BJ (cell line): ENCODE results near the gene CCDC71L. TPM values are rescaled to one million over a fixed set of nuclear protein-coding genes. Genes with fewer than 3 reads are reported as not detected.

Experiments used
- CTCF ChIA-PET: fragments of 350-600 bp; formaldehyde crosslinking; extraction: SDS; loops from one replicate; lab custom pipeline; 2021; ENCODE audit warnings: antibody characterized with exemption, inconsistent platforms; lab: Yijun Ruan, JAX
- POLR2A ChIA-PET: fragments of 300-600 bp; sonication (Branson Sonifier 250); formaldehyde crosslinking; extraction: SDS; loops from one replicate; lab custom pipeline; 2021; ENCODE audit warnings: antibody characterized with exemption; lab: Charles Lee
- DNase-seq: peaks from one replicate; pipeline ENCODE4 v3.0.0-alpha.2; 2011; ENCODE audit warnings: low read depth
- H3K27me3 ChIP-seq: 2 replicates; pipeline ENCODE4 v1.6.0; 2011; ENCODE audit warnings: low read length; ENCODE audit not compliant: control insufficient read depth, insufficient read depth
- H3K36me3 ChIP-seq: 2 replicates; pipeline ENCODE4 v1.5.1; 2011; ENCODE audit warnings: low read length; ENCODE audit not compliant: control insufficient read depth, insufficient read depth
- H3K4me3 ChIP-seq: 2 replicates; pipeline ENCODE4 v1.5.1; 2011; ENCODE audit warnings: low read depth, mild to moderate bottlenecking, control low read depth, low read length
- polyA plus RNA-seq: library from polyadenylated mRNA; depleted of rRNA; stranded (reverse); fragments of >200 nt; gene quantifications from 2 replicates; pipeline ENCODE4 v1.2.3, GENCODE V29; 2011
- TF ChIP-seq, protein P1 (sequence below): IDR thresholded peaks from 2 replicates; pipeline ENCODE4 v1.5.1; 2011; ENCODE audit warnings: low read depth, mild to moderate bottlenecking, control low read depth, inconsistent platforms, low read length, moderate library complexity; ENCODE audit not compliant: insufficient read depth

CCDC71L gene
- polyA plus RNA-seq, 1 experiment: 39.3 TPM

DNA sequence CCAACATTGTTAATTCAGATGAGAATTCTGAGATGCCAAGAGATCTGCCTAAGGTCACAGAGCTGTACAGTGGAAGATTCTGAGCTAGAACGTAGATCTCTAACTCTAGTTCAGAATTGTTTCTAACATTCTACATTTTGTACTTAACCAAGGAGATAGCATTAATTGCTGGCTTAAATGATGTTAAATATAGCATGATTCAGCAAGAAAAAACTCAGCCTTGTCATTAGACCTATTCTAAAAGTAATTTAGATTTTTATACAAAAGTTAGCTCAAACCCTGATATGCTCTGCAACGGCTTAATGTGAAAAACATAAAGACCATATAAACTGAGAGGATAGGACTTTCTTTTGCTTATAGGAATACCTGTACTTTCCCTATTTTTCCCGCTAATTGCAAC lies 3.4 kb upstream of the CCDC71L start:
- CTCF ChIA-PET: interaction anchor here (1.0 to 1.2 kb wide), 3 partner anchors 10 to 122 kb away, joined by 3 to 4 read pairs (median 3); no protein-coding TSS in a partner anchor
- Histone ChIP-seq H3K36me3 (no peaks in the 10 kb centered on the region), H3K4me3 (no peak overlapping the region), H3K27me3 (no peaks in the 10 kb centered on the region)
- no peak for DNase-seq
- TF ChIP-seq, protein P1, sequence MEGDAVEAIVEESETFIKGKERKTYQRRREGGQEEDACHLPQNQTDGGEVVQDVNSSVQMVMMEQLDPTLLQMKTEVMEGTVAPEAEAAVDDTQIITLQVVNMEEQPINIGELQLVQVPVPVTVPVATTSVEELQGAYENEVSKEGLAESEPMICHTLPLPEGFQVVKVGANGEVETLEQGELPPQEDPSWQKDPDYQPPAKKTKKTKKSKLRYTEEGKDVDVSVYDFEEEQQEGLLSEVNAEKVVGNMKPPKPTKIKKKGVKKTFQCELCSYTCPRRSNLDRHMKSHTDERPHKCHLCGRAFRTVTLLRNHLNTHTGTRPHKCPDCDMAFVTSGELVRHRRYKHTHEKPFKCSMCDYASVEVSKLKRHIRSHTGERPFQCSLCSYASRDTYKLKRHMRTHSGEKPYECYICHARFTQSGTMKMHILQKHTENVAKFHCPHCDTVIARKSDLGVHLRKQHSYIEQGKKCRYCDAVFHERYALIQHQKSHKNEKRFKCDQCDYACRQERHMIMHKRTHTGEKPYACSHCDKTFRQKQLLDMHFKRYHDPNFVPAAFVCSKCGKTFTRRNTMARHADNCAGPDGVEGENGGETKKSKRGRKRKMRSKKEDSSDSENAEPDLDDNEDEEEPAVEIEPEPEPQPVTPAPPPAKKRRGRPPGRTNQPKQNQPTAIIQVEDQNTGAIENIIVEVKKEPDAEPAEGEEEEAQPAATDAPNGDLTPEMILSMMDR: no peak
- POLR2A ChIA-PET: no interaction called here

DNA sequence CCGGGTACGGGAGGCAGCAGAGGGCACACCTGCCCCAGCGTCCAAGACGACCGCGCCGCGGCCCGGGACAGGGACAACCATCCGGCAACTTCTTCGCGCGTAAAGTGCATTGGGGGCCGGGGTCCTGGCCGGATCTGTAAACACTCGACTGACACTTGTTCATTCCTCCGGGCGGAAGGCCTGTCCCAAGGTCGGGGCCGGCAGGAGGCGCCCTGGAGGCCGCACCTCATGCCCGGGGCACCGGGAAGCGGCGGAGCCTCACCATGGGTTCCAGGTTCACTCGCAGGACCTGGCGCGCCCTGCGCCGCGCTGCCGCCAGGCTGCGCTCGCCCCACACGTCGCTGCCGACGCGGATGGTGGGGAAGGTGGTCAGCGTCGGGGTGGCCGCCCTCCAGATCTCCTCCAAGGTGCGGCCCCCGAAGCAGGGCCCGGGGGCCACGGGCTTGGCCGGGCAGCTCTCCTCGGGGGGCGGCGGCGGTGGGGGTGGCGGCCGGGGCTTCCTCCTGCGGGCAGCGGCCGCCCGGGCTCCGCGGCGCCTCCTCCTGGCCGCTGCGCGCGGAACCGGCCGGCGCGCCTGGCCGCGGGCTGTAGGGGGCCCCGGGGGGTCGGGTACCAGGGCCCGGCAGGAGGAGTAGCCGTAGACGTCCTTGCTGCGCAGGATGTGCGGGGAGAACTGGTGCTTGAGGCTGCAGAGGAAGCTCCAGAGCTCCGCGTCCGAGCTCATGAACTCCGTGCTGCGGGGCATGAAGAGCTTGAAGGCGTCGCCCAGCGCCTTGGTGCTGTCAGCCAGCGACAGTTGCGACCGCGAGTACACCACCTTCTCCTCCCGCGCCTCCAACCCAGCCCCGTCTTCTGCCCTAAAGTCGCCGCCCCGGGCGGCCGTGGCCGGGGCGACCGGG lies 746 bp downstream of the CCDC71L start:
- ChIA-PET POLR2A (interaction anchor here (0.5 to 1.8 kb wide), 4 partner anchors 117 to 510 kb away, joined by 3 to 6 read pairs (median 4); no protein-coding TSS in a partner anchor), CTCF (interaction anchor here (0.6 to 4.8 kb wide), 31 partner anchors 10 to 490 kb away, joined by 3 to 53 read pairs (median 5); no protein-coding TSS in a partner anchor)
- TF ChIP-seq, protein P1: peak; percentile 80
- H3K27me3 ChIP-seq: no peaks in the 10 kb centered on the region
- DNase-seq: no peak
- no peaks in the 10 kb centered on the region for H3K36me3 ChIP-seq
- peak overlapping the region; percentile 99 for H3K4me3 ChIP-seq

DNA sequence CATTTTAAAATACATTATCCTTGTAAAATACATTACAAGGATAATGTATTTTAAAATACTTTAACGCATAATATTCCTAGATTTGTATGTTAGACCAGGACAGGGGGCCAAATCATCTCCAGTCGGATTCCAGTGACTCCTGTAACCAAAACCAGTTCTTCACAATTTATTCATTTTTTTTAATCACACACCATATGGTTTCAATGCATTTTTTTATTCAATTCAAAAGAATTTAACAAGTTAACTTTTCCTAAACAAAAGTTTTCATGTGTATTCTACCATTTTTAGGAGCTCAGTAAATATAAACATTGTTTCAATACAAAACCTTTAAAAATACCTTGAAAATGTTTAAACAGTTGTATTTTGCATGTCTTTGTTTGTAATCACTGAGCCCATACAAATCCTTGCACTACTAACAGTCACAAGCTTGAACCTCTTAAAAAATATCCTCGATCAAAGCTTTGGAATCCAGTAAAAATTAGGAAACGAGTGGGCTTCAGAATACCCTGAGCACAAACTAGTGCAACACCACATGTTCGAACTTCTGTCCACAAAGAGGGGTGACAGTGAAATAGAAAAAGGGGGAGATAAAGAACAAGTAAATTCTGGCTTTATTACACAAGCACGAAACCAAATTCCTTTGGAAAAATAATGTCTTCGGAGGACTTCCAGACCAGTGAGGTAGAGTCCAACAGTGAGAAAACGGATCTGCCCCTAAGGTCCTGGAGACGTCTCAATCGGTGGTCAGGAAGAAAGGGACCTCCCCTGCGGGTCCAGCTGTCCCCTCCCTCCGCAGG lies 1.6 kb downstream of the CCDC71L start:
- Histone ChIP-seq H3K4me3 (peak overlapping the region; percentile 99), H3K36me3 (no peaks in the 10 kb centered on the region), H3K27me3 (no peaks in the 10 kb centered on the region)
- TF ChIP-seq, protein P1: no peak
- no peak for DNase-seq
- CTCF ChIA-PET: interaction anchor here (0.6 to 4.8 kb wide), 23 partner anchors 15 to 609 kb away, joined by 3 to 53 read pairs (median 6); partner anchors contain the start of gene NAMPT
- POLR2A ChIA-PET: interaction anchor here (1.1 to 1.8 kb wide), 2 partner anchors 117 to 173 kb away, joined by 6 read pairs; no protein-coding TSS in a partner anchor

DNA sequence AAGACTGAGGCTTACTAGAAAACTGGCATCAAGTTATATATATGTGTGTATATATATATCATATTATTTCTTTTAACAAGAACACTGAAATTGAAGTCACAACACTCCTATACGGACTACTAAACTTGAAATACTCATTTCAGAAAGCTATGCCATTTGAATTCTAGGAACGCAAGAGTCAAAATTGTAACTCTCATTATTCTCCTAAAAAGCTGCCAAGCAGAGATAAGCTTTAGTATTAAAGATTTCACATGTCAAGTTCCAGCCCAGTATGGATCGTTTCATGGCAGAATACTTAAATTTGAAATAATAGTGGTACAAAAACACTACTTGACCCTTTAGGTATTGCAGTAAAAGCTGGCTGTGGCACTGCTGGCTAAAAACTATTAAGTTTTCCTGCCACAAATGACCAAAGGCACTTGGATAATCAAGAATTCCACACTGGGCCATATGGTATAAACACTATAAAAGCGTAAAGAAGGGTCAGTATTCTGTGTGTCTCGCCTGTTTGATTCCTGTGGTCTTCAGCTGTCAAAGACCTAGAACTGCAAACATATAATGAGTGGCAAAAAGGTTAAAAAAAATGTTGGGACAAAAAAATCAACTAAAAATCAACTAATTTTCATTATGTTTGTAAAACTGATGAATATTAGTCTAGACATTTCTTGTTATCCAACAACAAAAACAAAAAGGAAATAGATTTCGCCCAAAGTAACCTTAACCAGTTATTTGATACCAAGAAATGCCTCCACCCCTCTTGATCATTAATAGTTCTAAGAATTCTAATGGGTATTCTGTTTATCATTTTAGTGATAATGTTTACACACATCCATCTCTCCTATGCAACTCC lies 2.4 kb downstream of the CCDC71L start:
- ChIA-PET CTCF (interaction anchor here (0.7 to 4.8 kb wide), 23 partner anchors 15 to 608 kb away, joined by 3 to 53 read pairs (median 5); partner anchors contain the start of gene NAMPT), POLR2A (interaction anchor here (0.8 to 1.0 kb wide), 2 partner anchors 18 to 373 kb away, joined by 3 read pairs; partner anchors contain the start of gene NAMPT)
- TF ChIP-seq, protein P1: no peak
- peak overlapping the region; percentile 99 for H3K4me3 ChIP-seq
- no peaks in the 10 kb centered on the region for H3K36me3 ChIP-seq
- no peaks in the 10 kb centered on the region for H3K27me3 ChIP-seq
- no peak for DNase-seq
